ENCODE results near the gene MED27.
A peak's percentile ranks its signal among the peaks of the same experiment; 100 is the strongest.

Gene MED27

DNA sequence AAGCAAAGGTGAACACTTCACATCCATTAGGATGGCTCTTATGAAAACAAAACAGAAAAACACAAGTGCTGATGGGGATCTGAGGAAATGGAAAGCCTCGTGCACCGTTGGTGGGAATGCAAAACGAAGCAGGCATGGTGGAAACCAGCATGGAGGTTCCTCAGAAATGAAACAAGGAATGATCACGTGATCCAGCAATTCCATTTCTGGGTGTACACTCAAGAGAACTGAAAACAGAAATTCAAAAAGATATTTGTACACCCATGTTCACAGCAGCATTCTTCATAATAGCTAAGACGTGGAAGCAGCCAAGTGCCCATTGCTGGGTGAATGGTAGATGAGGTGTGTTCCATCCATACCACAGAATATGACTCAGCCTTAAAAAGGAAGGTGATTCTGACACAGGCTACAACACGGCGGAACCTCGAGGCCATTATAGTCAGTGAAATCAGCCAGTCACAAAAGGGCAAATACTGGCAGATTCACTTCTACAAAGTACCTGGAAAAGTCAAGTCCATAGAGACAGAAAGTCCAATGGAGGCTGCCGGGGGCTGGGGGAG lies 252.6 kb downstream of the MED27 start:
- DNase-seq, result no peak

DNA sequence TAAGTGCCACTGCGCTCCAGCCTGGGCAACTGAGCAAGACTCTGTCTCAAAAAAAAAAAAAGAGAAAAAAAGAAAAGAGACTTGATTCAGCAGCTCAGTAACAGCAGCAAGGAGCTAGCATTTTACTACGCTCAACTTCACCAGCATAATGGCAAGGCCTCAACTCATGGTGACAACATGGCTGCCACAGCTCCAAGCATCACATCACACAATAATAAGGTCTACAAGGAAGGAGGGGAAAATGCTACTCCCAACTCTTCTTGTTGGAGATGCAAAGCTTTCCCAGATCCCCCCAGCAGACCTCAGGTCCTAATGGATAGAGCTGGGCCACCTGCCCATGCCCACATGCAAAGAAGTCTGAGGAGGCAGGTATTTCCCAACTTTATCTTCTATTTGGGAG lies 253.6 kb downstream of the MED27 start:
- no peak for DNase-seq

DNA sequence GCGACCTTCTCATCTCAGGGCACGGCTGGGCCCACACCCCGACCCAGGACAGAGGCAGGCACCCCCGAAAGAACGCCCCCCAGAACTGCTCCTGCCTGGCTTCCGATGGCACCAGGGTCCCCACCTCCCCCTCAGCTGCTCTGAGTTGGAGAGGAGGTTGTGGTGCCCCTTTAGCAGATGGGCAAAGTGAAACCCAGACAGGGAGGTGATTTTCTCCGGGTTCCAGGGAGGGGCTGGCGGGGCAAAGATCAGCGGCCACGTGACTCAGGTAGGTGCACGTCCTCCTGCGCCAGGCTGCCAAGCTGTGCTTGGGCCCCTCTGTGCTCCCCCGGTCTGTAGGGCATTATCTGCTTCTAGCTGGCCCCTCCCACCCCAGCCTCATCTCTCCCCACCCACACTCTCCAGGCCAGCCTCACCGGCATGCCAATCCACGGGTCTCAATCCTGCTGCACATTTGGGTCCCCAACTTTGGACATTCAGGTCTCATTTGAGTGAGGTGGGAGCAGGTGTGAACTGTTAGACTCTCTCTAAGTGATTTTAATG lies 254.6 kb downstream of the MED27 start:
- DNase-seq, result no peak

DNA sequence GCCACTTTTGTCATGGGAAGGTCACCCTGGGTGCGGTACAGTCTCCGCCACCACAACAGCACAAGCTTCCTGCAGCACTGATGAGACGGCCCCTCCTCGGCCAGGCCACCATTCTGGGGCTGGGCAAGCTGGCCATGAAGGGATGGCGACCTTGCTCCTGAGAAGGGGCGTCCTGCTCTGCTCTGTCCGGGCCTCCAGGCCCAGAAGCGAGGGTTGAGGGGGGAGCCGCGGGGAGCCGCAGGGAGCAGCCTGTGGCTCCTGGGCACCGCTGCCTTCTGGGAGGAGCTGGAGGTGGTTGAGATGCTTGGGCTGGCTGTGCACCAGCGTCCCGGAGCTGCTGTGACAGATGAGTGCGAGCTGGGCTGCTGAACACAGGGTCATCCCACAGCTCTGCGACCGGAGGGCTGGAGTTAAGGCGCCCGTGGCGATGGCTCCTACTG lies 255.5 kb downstream of the MED27 start:
- no peak for DNase-seq

DNA sequence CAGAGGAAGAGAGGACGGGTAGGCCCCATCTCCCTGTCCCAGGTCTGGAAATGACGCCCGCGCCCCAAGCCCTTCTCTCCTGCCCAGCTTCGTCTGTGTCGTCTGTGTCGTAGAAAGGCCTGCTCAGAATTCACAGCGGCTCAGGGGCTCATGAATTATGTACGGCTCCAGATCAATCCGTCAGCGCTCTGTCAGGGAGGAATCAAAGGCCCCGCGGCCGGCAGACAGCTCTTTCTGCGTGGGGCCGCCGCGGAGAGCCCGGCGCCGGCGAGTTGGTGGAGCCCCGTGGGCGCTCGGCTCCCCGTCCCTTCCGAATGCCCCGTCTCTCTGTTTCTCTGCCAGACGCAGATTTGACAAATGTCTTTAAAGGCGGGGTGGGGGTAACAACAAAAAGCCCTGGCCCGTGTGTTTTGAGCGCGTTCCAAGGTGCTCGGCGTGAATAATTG lies 255.9 kb downstream of the MED27 start:
- DNase-seq, result no peak

DNA sequence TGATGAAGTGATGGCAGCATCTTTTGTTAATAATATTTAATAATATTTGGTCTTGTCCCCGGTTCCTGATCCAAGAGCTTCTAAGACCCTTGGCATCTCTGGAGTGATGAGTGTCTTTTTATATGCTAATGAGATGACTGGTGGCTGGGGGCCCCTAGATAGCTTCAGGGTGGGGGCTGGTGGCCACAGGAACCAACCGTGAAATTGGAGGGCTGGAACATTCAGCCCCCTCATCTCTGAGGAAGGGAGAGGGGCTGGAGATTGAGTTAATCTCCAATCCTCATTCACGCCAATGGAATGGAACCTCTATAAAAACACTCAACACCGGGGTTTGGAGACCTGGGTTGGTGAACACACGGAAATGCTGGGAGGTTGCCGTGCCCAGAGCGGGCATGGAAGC lies 261.6 kb downstream of the MED27 start:
- no peak for DNase-seq

DNA sequence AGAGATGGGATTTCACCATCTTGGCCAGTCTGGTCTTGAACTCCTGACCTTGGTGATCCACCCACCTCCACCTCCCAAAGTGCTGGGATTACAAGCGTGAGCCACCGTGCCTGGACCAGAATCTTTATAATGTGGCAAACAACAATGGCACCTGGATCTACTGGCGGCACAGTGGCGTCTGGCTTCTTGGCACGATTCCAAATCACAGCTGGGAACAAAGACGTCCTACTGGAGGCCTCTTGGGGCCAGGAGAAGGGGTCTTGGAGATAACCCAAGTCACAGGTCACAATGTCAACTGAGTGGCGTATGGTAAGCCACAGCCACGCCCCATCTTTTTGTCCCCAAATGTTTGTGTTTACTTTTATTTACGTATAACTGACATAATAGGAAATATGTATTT lies 262.0 kb downstream of the MED27 start:
- no peak for DNase-seq

DNA sequence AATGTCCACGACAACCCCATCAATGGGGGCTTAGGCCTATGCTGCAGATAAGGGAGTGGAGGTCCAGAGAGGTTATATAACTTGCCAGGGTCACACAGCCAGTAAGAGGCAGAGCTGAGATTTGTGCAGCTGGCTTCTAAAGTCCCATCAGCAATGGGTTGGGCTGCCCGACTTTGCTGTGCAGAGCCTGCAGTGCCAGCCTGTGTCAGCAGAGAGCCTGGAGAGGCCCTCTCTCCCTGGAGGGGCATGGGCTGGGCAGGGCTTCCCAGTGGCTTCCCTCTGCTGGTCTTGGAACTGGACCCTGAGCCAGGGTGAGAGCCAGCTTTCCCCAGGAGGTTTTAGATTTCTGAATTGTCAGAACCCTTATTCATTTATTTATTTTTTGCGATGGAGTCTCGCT lies 262.6 kb downstream of the MED27 start:
- DNase-seq, result no peak

DNA sequence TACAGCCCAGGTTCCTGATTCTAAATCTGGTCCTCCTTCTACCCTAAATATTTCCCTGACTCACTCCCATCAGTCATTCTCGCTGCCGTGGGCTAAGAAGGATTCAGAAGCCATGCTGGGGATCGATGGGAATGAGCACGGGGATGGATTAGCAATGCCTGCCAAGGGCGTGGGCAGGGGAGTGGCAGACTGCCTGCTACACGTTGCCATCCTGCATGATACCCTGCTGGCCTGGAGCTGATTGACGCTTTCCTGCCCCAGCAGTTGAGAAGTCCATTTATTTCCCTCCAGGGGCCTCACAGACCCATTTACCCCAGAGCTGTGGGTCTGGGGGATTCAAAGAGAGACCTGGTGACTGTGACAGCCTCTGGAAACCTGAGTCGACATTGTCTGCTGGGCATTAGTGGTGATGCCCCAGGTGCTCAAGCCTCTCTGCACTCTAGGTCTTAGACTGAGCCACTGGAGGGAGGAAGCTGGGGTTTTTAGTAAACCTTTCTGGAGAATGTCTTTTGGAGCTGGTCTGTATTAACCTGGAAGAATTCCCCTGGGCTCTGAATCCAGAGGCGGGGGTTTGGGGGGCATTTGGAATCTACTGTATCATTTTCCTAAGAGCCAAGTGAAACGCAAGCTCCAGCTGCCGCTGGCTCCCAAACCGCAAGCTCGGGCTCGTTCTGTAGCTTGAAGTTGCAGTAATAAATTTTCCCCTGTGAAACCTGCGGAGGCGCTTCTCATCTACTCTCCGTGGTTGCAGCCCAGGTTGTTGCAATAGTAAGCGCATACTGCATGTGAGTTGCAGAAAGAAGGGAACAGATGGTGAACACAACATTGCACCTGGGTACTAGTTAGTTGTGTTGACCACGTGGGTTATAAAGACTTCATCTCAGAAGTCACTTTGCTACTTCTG lies 263.4 kb downstream of the MED27 start:
- DNase-seq, result no peak

DNA sequence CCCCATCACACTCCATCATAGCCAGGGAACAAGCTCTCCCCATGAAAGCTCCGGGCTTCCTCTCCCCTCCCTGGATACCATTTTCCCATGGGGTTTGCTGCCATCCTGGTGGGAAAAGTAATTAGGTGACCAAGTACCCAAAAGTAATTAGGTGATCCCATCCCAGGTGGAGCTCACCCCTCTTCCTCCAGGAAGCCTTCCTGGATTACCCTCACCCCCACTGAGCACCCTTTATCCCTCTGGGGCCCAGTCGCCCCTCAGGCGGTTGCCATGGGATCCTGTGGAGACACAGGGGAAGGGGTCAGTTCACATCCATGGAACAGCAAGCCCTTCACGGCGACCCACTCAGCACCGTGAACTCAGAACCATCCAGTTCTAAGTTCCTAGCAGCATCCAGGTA lies 265.0 kb downstream of the MED27 start:
- no peak for DNase-seq

DNA sequence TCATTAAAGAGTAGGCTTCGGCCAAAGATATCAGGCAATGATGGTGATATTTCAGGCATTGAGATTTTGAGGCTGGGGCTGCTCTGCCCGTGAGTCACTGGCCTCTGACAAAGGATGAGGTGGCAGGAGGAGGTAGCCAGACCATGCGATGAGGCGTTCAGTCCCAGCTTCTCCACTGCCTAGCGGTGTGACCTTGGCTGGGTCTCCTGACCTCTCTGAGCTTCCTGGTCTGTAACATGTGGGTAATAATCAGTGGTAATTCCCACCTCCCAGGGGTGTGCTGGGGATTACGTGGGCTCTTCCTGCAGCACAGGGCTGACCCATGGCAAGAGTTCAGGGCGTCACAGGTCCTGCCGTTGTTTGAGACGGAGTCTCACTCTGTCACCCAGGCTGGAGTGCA lies 266.6 kb downstream of the MED27 start:
- DNase-seq, result no peak

DNA sequence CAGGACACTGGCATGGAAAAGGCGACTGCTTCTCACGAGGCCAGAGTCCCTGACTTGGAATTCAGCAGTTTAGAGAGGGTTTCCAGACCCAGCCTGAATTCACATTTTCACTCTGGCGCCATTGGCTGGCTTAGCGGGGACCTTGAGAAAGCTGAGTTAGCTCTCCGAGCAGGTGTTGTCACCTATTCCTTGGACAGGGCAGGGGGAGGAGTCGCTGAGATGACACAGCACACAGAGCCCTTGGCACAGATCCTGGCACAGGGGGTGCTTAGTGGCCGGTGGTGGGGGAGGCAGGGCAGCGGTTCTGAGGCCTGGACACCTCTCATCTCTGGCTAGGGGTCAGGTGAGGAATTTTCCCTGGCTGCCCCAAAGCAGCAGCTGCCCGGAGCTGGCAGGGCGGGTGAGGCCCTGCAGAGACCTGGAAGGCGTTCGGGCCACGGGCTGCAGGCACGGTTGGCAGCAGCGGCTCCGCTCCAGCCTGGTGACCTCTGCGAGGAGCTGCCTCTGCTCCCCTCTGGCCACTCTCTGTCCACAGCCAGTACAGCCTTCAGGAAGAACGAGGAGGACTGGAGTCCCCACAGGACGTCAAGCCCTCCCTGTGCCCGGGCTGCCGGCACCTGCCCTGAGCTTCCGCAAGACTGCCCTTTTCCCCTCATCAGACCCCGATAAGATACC lies 267.4 kb downstream of the MED27 start:
- no peak for DNase-seq

DNA sequence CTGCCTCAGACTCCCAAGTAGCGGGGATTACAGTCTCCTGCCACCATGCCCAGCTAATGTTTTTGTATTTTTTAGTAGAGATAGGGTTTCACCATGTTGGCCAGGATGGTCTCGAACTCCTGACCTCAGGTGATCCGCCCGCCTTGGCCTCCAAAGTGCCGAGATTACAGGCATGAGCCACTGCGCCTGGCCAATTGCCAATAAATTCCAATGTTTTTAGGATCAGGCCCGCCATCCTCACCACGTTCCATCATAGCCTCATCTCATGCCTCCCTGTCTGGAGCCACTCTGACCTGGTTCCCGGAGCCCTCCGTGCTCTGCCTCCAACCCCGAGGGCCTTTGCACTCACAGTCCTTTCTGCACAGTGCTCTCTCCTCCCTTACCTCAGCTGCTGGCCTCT lies 268.3 kb downstream of the MED27 start:
- DNase-seq, result no peak

DNA sequence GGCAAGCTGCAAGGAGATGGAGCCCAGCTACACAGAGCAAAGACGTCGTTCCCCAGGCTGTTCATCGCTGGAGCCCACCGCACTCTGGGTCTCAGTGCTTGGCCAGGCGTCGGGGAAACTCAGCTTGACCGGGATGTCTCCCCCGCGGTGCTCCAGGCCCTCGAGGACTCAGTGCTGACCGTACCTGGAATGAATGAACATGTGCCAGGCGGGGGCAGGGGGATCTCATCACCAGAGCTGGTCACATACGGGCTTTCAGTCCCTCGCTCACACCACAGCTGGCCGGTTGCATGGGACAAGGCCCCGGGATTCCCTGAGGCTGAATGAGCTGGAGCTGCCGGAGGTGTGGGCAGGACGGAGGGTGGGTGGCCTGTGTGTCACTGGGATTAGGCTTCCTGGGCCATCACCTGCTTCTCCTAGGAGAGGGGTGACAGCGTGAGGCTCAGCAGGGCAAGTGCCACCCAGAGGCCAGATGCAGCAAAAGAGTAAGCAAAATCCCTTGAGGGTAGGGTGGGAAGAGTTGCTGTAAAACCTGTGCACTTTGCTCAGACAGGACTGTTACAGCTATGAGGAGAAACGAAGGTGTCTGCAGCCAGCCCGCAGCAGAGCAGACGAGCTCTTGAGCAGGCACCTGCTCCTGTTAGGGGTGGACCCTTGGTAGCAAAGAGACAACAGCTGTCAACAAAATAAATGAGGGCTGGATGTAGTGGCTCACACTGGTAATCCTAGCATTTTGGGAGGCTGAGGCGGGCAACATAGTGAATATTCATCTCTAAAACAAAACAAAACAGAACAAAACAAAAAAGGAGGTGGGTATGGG lies 269.1 kb downstream of the MED27 start:
- DNase-seq, result peak; percentile 9

All from NCI-H446 treated with DMSO at 0.1 percent for 48 hours (cell line).